ENCODE measurements around the gene SLIT1. TPM values are rescaled to one million over a fixed set of nuclear protein-coding genes. Genes with fewer than 3 reads are reported as not detected.

Gene SLIT1
- total and polyA plus RNA-seq, 2 of the 8 experiments (the other 6 are each of a cell fraction or from before 2014, with no cell fraction given) = 0.70 to 0.88 TPM

GRCh38 chr10:97099089-97099488 lies 86.7 kb downstream of the SLIT1 start:
- CTCF ChIA-PET (ENCODE audit: partially characterized antibody) = interaction anchor here (0.6 to 43.6 kb wide), 6 partner anchors 11 to 998 kb away, joined by 3 to 1348 read pairs (median 4); no protein-coding TSS in a partner anchor
- POLR2A ChIA-PET (ENCODE audit: partially characterized antibody) = no interaction called here
- WGBS, 2 experiments (ENCODE audit: extremely low coverage in 1 of 2, insufficient coverage in 1 of 2, insufficient read length in 1 of 2, insufficient replicate concordance in 2 of 2, low coverage in 1 of 2, low lambda C conversion rate in 2 of 2, missing lambda C conversion rate in 1 of 2) = 90% methylated on average over 5 of the region's 8 CpGs; no CpG with 5 or more reads in 1 of the 2 experiments

More at GRCh38 chr10:97099089-97099488, 86.7 kb downstream of the SLIT1 start:
- no peak overlapping the region for H2AFZ ChIP-seq (ENCODE audit: low read length)
- peaks cover 0 to 23% (median 11%) of the 10 kb centered on the region in 4 experiments; a peak in 6 of 7 replicates for H3K4me1 ChIP-seq (replicated peaks in 1 of 4; ENCODE audit: control insufficient read depth in 3 of 4, insufficient read depth in 4 of 4, low read length in 3 of 4)
- H3K27ac ChIP-seq (ENCODE audit: low read depth, low read length) = no peak overlapping the region
- H2BK20ac ChIP-seq (ENCODE audit: low read length) = no peak overlapping the region
- H3K36me3 ChIP-seq (ENCODE audit: control insufficient read depth in 2 of 4, insufficient read depth in 4 of 4, low read length in 3 of 4) = no peaks in the 10 kb centered on the region
- H3K79me2 ChIP-seq (ENCODE audit: control insufficient read depth in 1 of 2, insufficient read depth in 2 of 2, low read length in 2 of 2) = no peaks in the 10 kb centered on the region
- no peak overlapping the region for H4K8ac ChIP-seq (ENCODE audit: extremely low read depth, insufficient read depth, low read length)
- H4K5ac ChIP-seq (ENCODE audit: insufficient read length, low read depth, low read length) = no peak overlapping the region
- TF ChIP-seq, protein P1, sequence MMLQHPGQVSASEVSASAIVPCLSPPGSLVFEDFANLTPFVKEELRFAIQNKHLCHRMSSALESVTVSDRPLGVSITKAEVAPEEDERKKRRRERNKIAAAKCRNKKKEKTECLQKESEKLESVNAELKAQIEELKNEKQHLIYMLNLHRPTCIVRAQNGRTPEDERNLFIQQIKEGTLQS (IDR thresholded peaks at IDR 0.05; ENCODE audit: insufficient read depth, low read depth, low read length) = no peak
- no peak for TF ChIP-seq NRF1 (IDR thresholded peaks at IDR 0.05; ENCODE audit: low read depth, low read length)
- no peak for TF ChIP-seq PHF8 (conservative IDR thresholded peaks at IDR 0.05; ENCODE audit: low read depth, low read length)
- no peak for TF ChIP-seq CBX8 (IDR thresholded peaks at IDR 0.05; ENCODE audit: borderline replicate concordance, low read depth, low read length)
- no peak for TF ChIP-seq EGR1 (IDR thresholded peaks at IDR 0.05; ENCODE audit: borderline replicate concordance, low read depth, low read length)
- TF ChIP-seq, protein P2, sequence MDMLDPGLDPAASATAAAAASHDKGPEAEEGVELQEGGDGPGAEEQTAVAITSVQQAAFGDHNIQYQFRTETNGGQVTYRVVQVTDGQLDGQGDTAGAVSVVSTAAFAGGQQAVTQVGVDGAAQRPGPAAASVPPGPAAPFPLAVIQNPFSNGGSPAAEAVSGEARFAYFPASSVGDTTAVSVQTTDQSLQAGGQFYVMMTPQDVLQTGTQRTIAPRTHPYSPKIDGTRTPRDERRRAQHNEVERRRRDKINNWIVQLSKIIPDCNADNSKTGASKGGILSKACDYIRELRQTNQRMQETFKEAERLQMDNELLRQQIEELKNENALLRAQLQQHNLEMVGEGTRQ (IDR thresholded peaks at IDR 0.05; ENCODE audit: low read length) = no peak
- no peak for TF ChIP-seq SIN3A (conservative IDR thresholded peaks at IDR 0.05 in 1 of 2, IDR thresholded peaks at IDR 0.05 in 1 of 2; ENCODE audit: low read depth in 1 of 2, low read length in 2 of 2)
- TF ChIP-seq CTBP2 (IDR thresholded peaks at IDR 0.05; ENCODE audit: borderline replicate concordance, insufficient read depth, insufficient read length, low read length) = no peak
- no peak for TF ChIP-seq TAF7 (optimal IDR thresholded peaks at IDR 0.05; ENCODE audit: borderline replicate concordance, low read depth, low read length)
- no peak for TF ChIP-seq EZH2 (IDR thresholded peaks at IDR 0.05; ENCODE audit: low read depth, low read length, severe bottlenecking)
- TF ChIP-seq YY1 (IDR thresholded peaks at IDR 0.05; ENCODE audit: low read depth, low read length) = no peak
- H2BK120ac ChIP-seq (replicated peaks; ENCODE audit: low read depth, low read length) = no peak overlapping the region
- no peaks in the 10 kb centered on the region for H3K79me1 ChIP-seq (ENCODE audit: low read depth, low read length)
- H2BK12ac ChIP-seq (ENCODE audit: low read depth, low read length) = no peak overlapping the region
- no peak overlapping the region for H3K4me3 ChIP-seq (ENCODE audit: extremely low read depth in 1 of 4, insufficient read depth in 2 of 4, low read depth in 3 of 4, low read length in 4 of 4)
- no peak overlapping the region for H3K23ac ChIP-seq (ENCODE audit: insufficient read length)
- H3K56ac ChIP-seq (replicated peaks; ENCODE audit: insufficient read length, low read depth, low read length) = no peak overlapping the region
- no peak overlapping the region for H3K4ac ChIP-seq (replicated peaks; ENCODE audit: insufficient read length, low read depth, low read length)
- peak overlapping the region; percentile 15; the same call in 1 of the 2 replicates for H2BK5ac ChIP-seq (ENCODE audit: low read depth, low read length)
- H4K91ac ChIP-seq (replicated peaks; ENCODE audit: insufficient read length, low read length) = no peak overlapping the region
- H3K9me3 ChIP-seq (ENCODE audit: insufficient read depth in 2 of 2, low read depth in 1 of 2, low read length in 1 of 2) = no peaks in the 10 kb centered on the region
- no peak overlapping the region for H3K4me2 ChIP-seq (ENCODE audit: insufficient read depth in 1 of 2, low read depth in 2 of 2, low read length in 2 of 2)
- no peak overlapping the region for H3K9ac ChIP-seq (replicated peaks in 1 of 4; ENCODE audit: extremely low read depth in 1 of 4, low read depth in 3 of 4, low read length in 3 of 4)
- FAIRE-seq = no peak
- no peak overlapping the region for H3K18ac ChIP-seq (ENCODE audit: extremely low read depth, low read length)
- H3K23me2 ChIP-seq (ENCODE audit: low read depth, low read length) = no peaks in the 10 kb centered on the region
- H4K20me1 ChIP-seq (replicated peaks in 1 of 2; ENCODE audit: control insufficient read depth in 1 of 2, insufficient read depth in 2 of 2, low read length in 2 of 2) = no peaks in the 10 kb centered on the region
- no peak overlapping the region for H3K14ac ChIP-seq (ENCODE audit: insufficient read length)
- H2AK5ac ChIP-seq (ENCODE audit: low read depth, low read length) = no peak overlapping the region
- H3K27me3 ChIP-seq (replicated peaks in 1 of 4; ENCODE audit: control insufficient read depth in 3 of 4, extremely low read depth in 1 of 4, insufficient read depth in 3 of 4, low read length in 3 of 4) = no peaks in the 10 kb centered on the region; a peak in 1 of 7 replicates
- no peak for DNase-seq (ENCODE audit: low read depth in 1 of 2, low spot score in 2 of 2)
- H2BK15ac ChIP-seq (ENCODE audit: low read length) = no peak overlapping the region; the same call in 1 of the 2 replicates

All from H1 (cell line).